Raji (cell line): ENCODE results near the gene APOA1.

Experiments used
- POLR2A ChIP-seq: IDR thresholded peaks from 2 replicates; pipeline ENCODE4 v1.6.1; 2011; ENCODE audit warnings: low read depth, low read length, control low read depth; ENCODE audit not compliant: insufficient read depth

The APOA1 gene

GRCh38 chr11:116831790-116832349 lies 5.6 kb downstream of the APOA1 start:
- TF ChIP-seq POLR2A = no peak

GRCh38 chr11:116830184-116830912 lies 7.1 kb downstream of the APOA1 start:
- TF ChIP-seq POLR2A = no peak

GRCh38 chr11:116829525-116830183 lies 7.8 kb downstream of the APOA1 start, which contains the start of gene APOC3:
APOC3 (plus strand) TSS chr11:116829907; CDS start chr11:116830583, 676 bp downstream.
- no peak for TF ChIP-seq POLR2A

GRCh38 chr11:116828632-116829524 lies 8.5 kb downstream of the APOA1 start:
- TF ChIP-seq POLR2A = no peak

GRCh38 chr11:116827461-116827860 lies 10.0 kb downstream of the APOA1 start:
- TF ChIP-seq POLR2A = no peak

GRCh38 chr11:116826751-116827431 lies 10.5 kb downstream of the APOA1 start:
- no peak for TF ChIP-seq POLR2A

- TF ChIP-seq POLR2A = no peak
Observed at GRCh38 chr11:116825854-116826750, 11.3 kb downstream of the APOA1 start.

GRCh38 chr11:116825434-116825833 lies 12.0 kb downstream of the APOA1 start:
- TF ChIP-seq POLR2A = no peak

GRCh38 chr11:116823031-116823843 lies 14.2 kb downstream of the APOA1 start, which contains the start of gene APOA4:
APOA4 (minus strand) TSS chr11:116823304; CDS start chr11:116823191, 113 bp downstream.
- TF ChIP-seq POLR2A = no peak

GRCh38 chr11:116822575-116822974 lies 14.8 kb downstream of the APOA1 start:
- TF ChIP-seq POLR2A = no peak

- TF ChIP-seq POLR2A = no peak
Observed at GRCh38 chr11:116821050-116821918, 16.1 kb downstream of the APOA1 start.

GRCh38 chr11:116819049-116819448 lies 18.4 kb downstream of the APOA1 start:
- TF ChIP-seq POLR2A = no peak
